Testis (tissue), 3 donors: ENCODE data around the gene TCF7L2. TPM values are rescaled to one million over a fixed set of nuclear protein-coding genes. Genes with fewer than 3 reads are reported as not detected.

Source experiments
- DNase-seq: peaks from one replicate; pipeline ENCODE4 v3.0.0-alpha.2; 2019
- H3K27ac ChIP-seq, 2 donors: fragments of 200-600 bp; sonication (generic); one replicate each; pipeline ENCODE4 v1.5.1; 2019
- H3K27me3 ChIP-seq: fragments of 200-600 bp; sonication (generic); one replicate; pipeline ENCODE4 v1.5.1; 2019
- H3K36me3 ChIP-seq: fragments of 200-600 bp; sonication (generic); one replicate; pipeline ENCODE4 v1.5.1; 2017; ENCODE audit warnings: low read depth; ENCODE audit errors: missing control alignments
- H3K4me1 ChIP-seq: fragments of 200-600 bp; sonication (generic); one replicate; pipeline ENCODE4 v1.5.1; 2019
- H3K4me3 ChIP-seq, 2 donors: fragments of 200-600 bp; sonication (generic); one replicate each; pipeline ENCODE4 v1.5.1; 2017 to 2019
- H3K9me3 ChIP-seq: fragments of 200-600 bp; sonication (generic); one replicate; pipeline ENCODE4 v1.5.1; 2017
- POLR2A ChIP-seq: fragments of 450-650 bp; IDR thresholded peaks from one replicate; pipeline ENCODE4 v1.6.1; 2017; ENCODE audit warnings: antibody characterized with exemption, mild to moderate bottlenecking, moderate library complexity
- WGBS, 2 donors: methylation state at CpG; one replicate each; pipeline ENCODE4 v1.1.5; 2018; 5-methylcytosine and 5-hydroxymethylcytosine counted together
- intact Hi-C: fragments of 100-400 bp; cut with DNase I; formaldehyde crosslinking; loops from one replicate; pipeline ENCODE4 v1.15.1; 2023; ENCODE audit warnings: low total_unique reads
- polyA plus RNA-seq: library from polyadenylated mRNA; stranded (reverse); fragments of 350-450 nt; fragmentation: Illumina TruSeq; extraction: RNeasy Lipid Tissue Mini Kit (QIAGEN cat#74804); gene quantifications from one replicate; pipeline ENCODE4 v1.2.3, GENCODE V29; 2014; ENCODE audit warnings: low read depth, low replicate concordance; ENCODE audit not compliant: insufficient read depth
- total RNA-seq, 2 donors: library from RNA; depleted of rRNA; stranded (reverse); fragments of >200 nt; gene quantifications; one replicate each; pipeline ENCODE4 v1.2.3, GENCODE V29; 2016
- TF ChIP-seq, protein P1 (sequence below), 3 experiments: fragments of 450-650 bp in 2 of 3; fragments of 200-600 bp in 1 of 3; sonication (generic) in 1 of 3; IDR thresholded peaks; one replicate each; pipeline ENCODE4 v1.5.1; 2016 to 2019; ENCODE audit warnings: antibody characterized with exemption in 3 of 3, mild to moderate bottlenecking in 2 of 3, moderate library complexity in 1 of 3

TCF7L2 gene
- total and polyA plus RNA-seq, 3 donors from 2014 or later: 18.5 to 25.4 (median 23.3) TPM

DNA sequence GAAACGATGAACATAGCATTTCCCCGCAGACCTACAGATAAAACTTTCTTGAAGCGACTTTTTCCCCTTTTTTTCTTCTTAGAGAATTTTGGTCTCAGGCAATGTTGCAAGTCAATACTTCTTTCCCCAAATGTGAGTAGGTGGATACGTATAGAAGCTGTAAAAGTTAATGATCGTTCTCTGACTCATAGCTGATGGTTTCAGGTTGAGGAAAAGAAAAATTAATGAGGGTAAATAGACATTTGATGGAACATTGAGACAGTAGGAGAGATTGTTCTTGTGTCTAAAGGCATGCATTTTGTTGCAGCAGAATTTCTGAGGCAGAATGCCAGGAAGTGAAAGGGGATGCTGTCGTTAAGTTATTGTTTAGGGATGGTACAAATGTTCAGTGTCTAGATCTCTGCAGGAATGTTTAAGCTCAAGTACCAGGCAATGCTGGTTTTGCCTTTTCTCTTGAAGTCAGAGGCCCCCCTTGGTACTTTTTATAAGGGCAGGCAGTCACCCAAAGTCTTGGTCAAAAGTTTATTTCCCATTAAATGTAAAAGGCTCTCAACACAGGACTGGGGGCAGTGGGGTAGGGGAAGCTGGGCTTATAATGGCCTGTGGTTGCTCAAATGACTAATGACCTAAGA, 9.3 kb downstream of the TCF7L2 start:
- Histone ChIP-seq H3K36me3 (no peaks in the 10 kb centered on the region), H3K27me3 (no peaks in the 10 kb centered on the region), H3K9me3 (no peaks in the 10 kb centered on the region), H3K4me1 (peaks cover 23% of the 10 kb centered on the region), H3K4me3 (no peak overlapping the region), H3K27ac (no peak overlapping the region)
- TF ChIP-seq, protein P1, sequence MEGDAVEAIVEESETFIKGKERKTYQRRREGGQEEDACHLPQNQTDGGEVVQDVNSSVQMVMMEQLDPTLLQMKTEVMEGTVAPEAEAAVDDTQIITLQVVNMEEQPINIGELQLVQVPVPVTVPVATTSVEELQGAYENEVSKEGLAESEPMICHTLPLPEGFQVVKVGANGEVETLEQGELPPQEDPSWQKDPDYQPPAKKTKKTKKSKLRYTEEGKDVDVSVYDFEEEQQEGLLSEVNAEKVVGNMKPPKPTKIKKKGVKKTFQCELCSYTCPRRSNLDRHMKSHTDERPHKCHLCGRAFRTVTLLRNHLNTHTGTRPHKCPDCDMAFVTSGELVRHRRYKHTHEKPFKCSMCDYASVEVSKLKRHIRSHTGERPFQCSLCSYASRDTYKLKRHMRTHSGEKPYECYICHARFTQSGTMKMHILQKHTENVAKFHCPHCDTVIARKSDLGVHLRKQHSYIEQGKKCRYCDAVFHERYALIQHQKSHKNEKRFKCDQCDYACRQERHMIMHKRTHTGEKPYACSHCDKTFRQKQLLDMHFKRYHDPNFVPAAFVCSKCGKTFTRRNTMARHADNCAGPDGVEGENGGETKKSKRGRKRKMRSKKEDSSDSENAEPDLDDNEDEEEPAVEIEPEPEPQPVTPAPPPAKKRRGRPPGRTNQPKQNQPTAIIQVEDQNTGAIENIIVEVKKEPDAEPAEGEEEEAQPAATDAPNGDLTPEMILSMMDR (IDR thresholded peaks at IDR 0.05): no peak
- TF ChIP-seq POLR2A: no peak
- WGBS, 2 donors: 77 to 78% methylated on average over 6 of the region's 6 CpGs
- DNase-seq: no peak
- intact Hi-C loops: no loop called here

DNA sequence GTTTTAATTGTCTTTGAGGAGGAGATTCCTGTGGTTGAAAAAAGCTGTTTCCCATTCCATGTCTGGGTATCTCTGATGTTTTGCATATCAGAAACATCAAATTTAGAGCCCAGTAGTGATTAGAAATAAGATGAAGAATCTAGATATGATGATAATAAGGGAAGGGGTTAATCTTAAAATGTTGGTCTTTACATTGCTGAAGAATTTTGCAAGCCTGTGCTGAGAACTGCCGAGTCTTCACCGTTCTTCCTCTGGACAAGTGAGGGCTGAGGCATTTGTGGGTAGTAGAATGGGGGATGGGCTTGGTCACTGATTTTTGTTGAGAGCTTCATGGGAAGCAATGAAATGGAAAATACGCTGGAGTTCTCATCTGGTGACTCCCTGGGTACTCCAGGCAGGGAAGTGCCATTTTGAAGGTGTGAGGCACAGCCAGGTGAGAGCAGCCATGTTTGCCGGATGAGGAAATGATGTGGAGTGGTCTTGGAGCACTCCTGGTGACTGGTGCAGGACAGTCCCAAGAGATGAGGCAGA, 10.2 kb downstream of the TCF7L2 start:
- H3K4me1 ChIP-seq: peaks cover 17% of the 10 kb centered on the region
- intact Hi-C loops: no loop called here
- no peaks in the 10 kb centered on the region for H3K27me3 ChIP-seq
- no peak overlapping the region for H3K4me3 ChIP-seq
- H3K9me3 ChIP-seq: no peaks in the 10 kb centered on the region
- 89 to 93% methylated on average over 4 of the region's 4 CpGs for WGBS, 2 donors
- TF ChIP-seq, protein P1 (IDR thresholded peaks at IDR 0.05): no peak
- TF ChIP-seq POLR2A: no peak
- DNase-seq: no peak
- H3K27ac ChIP-seq: no peak overlapping the region
- no peaks in the 10 kb centered on the region for H3K36me3 ChIP-seq

DNA sequence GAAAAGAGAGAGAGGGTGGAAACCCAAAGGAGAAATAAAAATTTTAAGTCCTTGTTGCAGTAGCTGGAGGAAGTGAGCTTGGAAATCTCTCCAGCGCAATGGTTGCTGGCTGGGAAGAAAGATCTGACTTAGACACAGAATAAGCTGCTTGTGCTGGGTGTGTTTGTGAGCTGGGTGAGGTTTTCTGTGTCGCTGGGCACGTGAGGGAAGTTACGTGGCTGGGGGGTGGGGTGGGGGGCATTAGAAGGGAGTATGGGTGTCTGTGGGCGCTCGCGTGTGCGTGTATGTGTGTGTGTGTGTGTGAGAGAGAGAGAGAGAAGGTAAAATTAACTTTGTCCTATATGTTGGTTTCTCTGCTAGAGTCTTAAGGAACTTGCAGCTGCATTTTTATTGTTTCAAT, 11.6 kb downstream of the TCF7L2 start:
- no peak for DNase-seq
- intact Hi-C loops: no loop called here
- Histone ChIP-seq H3K4me1 (peaks cover 5% of the 10 kb centered on the region), H3K36me3 (no peaks in the 10 kb centered on the region), H3K4me3 (no peak overlapping the region), H3K9me3 (no peaks in the 10 kb centered on the region), H3K27ac (no peak overlapping the region), H3K27me3 (no peaks in the 10 kb centered on the region)
- TF ChIP-seq POLR2A: no peak
- TF ChIP-seq, protein P1 (IDR thresholded peaks at IDR 0.05): no peak
- WGBS, 2 donors: 76 to 83% methylated on average over 8 of the region's 8 CpGs

DNA sequence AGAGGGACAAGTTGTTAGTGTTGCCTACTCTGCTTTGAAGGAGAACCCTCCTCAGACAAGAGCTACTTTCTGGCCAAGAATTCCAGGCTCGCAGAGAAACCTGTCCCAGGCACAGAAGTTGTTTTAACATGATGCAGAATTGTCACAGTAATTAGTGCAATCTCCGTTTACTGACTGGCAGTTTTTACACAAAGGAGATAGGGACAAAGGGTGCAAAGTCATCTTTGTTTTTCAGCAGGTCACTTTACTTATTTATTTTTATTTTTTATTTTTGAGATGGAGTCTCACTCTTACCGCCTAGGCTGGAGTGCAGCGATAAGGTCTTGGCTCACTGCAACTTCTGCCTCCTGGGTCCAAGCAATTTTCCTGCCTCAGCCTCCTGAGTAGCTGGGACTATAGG, 12.3 kb downstream of the TCF7L2 start:
- no peaks in the 10 kb centered on the region for H3K27me3 ChIP-seq
- H3K36me3 ChIP-seq: no peaks in the 10 kb centered on the region
- intact Hi-C loops: no loop called here
- TF ChIP-seq, protein P1 (IDR thresholded peaks at IDR 0.05): no peak
- TF ChIP-seq POLR2A: no peak
- no peaks in the 10 kb centered on the region for H3K9me3 ChIP-seq
- DNase-seq: no peak
- H3K27ac ChIP-seq: no peak overlapping the region
- 80 to 81% methylated on average over 4 of the region's 4 CpGs for WGBS, 2 donors
- no peak overlapping the region for H3K4me3 ChIP-seq
- peaks cover 3% of the 10 kb centered on the region for H3K4me1 ChIP-seq

DNA sequence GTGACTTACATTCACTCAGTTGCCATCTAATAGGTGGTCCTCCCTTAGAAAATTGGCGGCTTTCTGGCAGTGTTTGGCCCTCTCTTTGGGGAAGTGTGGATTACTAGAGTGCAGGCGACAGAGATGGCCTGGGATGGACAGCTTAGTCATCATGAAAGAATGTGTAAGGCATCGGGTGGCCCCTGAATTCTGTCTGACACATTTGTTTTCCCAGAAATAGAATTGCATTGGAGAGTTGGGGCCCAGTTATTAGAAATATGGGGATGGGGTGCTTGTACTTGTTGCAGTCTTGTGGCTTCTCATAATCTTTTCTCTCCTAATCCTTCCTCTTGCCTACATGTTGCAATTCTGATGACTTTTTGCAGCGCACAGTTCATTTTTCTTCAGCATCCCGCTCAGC, 13.8 kb downstream of the TCF7L2 start:
- WGBS, 2 donors: 90 to 94% methylated on average over 5 of the region's 5 CpGs
- no peaks in the 10 kb centered on the region for H3K9me3 ChIP-seq
- no peaks in the 10 kb centered on the region for H3K36me3 ChIP-seq
- intact Hi-C loops: no loop called here
- no peak overlapping the region for H3K27ac ChIP-seq
- H3K4me1 ChIP-seq: peaks cover 3% of the 10 kb centered on the region
- H3K4me3 ChIP-seq: no peak overlapping the region
- no peak for DNase-seq
- no peak for TF ChIP-seq POLR2A
- TF ChIP-seq, protein P1 (IDR thresholded peaks at IDR 0.05): no peak
- no peaks in the 10 kb centered on the region for H3K27me3 ChIP-seq
